CD14-positive monocyte (primary cell): ENCODE measurements around the gene BMPR1B. TPM values are rescaled to one million over a fixed set of nuclear protein-coding genes. Genes with fewer than 3 reads are reported as not detected.

Experiments used
- DNase-seq, 3 donors: peaks; one replicate each; pipeline ENCODE4 v3.0.0-alpha.2; 2011 to 2022
- H2AFZ ChIP-seq: 2 replicates; pipeline ENCODE4 v1.6.0; 2012; ENCODE audit warnings: mild to moderate bottlenecking, low read depth, low read length, inconsistent platforms; ENCODE audit not compliant: insufficient read depth, poor library complexity, severe bottlenecking
- H3K27ac ChIP-seq, 2 donors: 1 replicate in 1 of 2; 2 replicates in 1 of 2; pipeline ENCODE4 v1.5.1; 2012 to 2013; ENCODE audit warnings: low read length in 2 of 2, control low read depth in 1 of 2, inconsistent platforms in 1 of 2, low read depth in 1 of 2, mild to moderate bottlenecking in 1 of 2
- H3K27me3 ChIP-seq, 2 donors: one replicate each; pipeline versions ENCODE4 v1.6.0 to v1.6.1; 2011 to 2013; ENCODE audit warnings: low read length in 2 of 2; ENCODE audit not compliant: control insufficient read depth in 2 of 2, insufficient read depth in 2 of 2
- H3K36me3 ChIP-seq, 2 donors: replicated peaks in 1 of 2; 1 replicate in 1 of 2; 2 replicates in 1 of 2; pipeline versions ENCODE4 v1.5.1 to v1.6.1; 2012 to 2013; ENCODE audit warnings: low read length in 2 of 2, control low read depth in 1 of 2, inconsistent platforms in 1 of 2, mild to moderate bottlenecking in 1 of 2; ENCODE audit not compliant: insufficient read depth in 2 of 2, control insufficient read depth in 1 of 2
- H3K4me1 ChIP-seq, 2 donors: 1 replicate in 1 of 2; 2 replicates in 1 of 2; pipeline versions ENCODE4 v1.5.1 to v1.6.1; 2012 to 2013; ENCODE audit warnings: low read length in 2 of 2, control low read depth in 1 of 2, inconsistent platforms in 1 of 2, mild to moderate bottlenecking in 1 of 2, moderate library complexity in 1 of 2; ENCODE audit not compliant: insufficient read depth in 2 of 2, control insufficient read depth in 1 of 2
- H3K4me2 ChIP-seq: replicated peaks from 2 replicates; pipeline ENCODE3; 2012; ENCODE audit warnings: low read length, moderate library complexity, mild to moderate bottlenecking; ENCODE audit not compliant: poor library complexity, severe bottlenecking; ENCODE audit errors: extremely low read depth
- H3K4me3 ChIP-seq, 3 experiments: fragments of 200-600 bp in 1 of 3; sonication (generic) in 1 of 3; replicated peaks in 1 of 3; 1 replicate in 2 of 3; 2 replicates in 1 of 3; pipeline ENCODE4 v1.5.1; 2011 to 2013; ENCODE audit warnings: low read length in 3 of 3, mild to moderate bottlenecking in 3 of 3, control low read depth in 2 of 3, low read depth in 2 of 3, inconsistent platforms in 1 of 3, moderate library complexity in 1 of 3
- H3K79me2 ChIP-seq: 2 replicates; pipeline ENCODE4 v1.6.0; 2012; ENCODE audit warnings: mild to moderate bottlenecking, control low read depth, inconsistent platforms, low read length, moderate library complexity; ENCODE audit not compliant: insufficient read depth
- H3K9ac ChIP-seq: 2 replicates; pipeline ENCODE4 v1.6.0; 2017; ENCODE audit warnings: low read length, mild to moderate bottlenecking; ENCODE audit not compliant: insufficient read depth, poor library complexity, severe bottlenecking
- H3K9me3 ChIP-seq, 2 donors: replicated peaks in 1 of 2; 1 replicate in 1 of 2; 2 replicates in 1 of 2; pipeline versions ENCODE4 v1.5.1 to v1.6.1; 2012 to 2013; ENCODE audit warnings: low read length in 2 of 2, control low read depth in 1 of 2; ENCODE audit not compliant: control insufficient read depth in 1 of 2, insufficient read depth in 1 of 2
- H4K20me1 ChIP-seq: 2 replicates; pipeline ENCODE4 v1.6.0; 2012; ENCODE audit warnings: mild to moderate bottlenecking, low read length, control low read depth, moderate library complexity; ENCODE audit not compliant: insufficient read depth
- H3K27ac Mint-ChIP-seq, 7 donors: one replicate each; pipeline ENCODE4 v1.8.0; 2020; ENCODE audit warnings: mild to moderate bottlenecking in 7 of 7, mixed read lengths in 7 of 7, moderate library complexity in 6 of 7, inconsistent platforms in 2 of 7
- H3K27me3 Mint-ChIP-seq, 3 donors: one replicate each; pipeline ENCODE4 v1.8.0; 2021 to 2022; ENCODE audit warnings: low read depth in 3 of 3, mild to moderate bottlenecking in 3 of 3, mixed read lengths in 3 of 3, moderate library complexity in 3 of 3, inconsistent platforms in 1 of 3
- H3K36me3 Mint-ChIP-seq, 2 donors: one replicate each; pipeline ENCODE4 v1.8.0; 2020; ENCODE audit warnings: mixed read lengths in 2 of 2, inconsistent platforms in 1 of 2, mild to moderate bottlenecking in 1 of 2
- H3K4me1 Mint-ChIP-seq: one replicate; pipeline ENCODE4 v1.8.0; 2020; ENCODE audit warnings: mild to moderate bottlenecking, mixed read lengths
- H3K4me3 Mint-ChIP-seq, 2 donors: one replicate each; pipeline ENCODE4 v1.8.0; 2020; ENCODE audit warnings: mild to moderate bottlenecking in 2 of 2, mixed read lengths in 2 of 2, moderate library complexity in 1 of 2
- H3K9me3 Mint-ChIP-seq, 7 donors: one replicate each; pipeline ENCODE4 v1.8.0; 2020 to 2022; ENCODE audit warnings: mixed read lengths in 7 of 7, mild to moderate bottlenecking in 6 of 7, moderate library complexity in 6 of 7, inconsistent platforms in 2 of 7
- WGBS: methylation state at CpG from one replicate; pipeline ENCODE4 v1.1.5; 2013; ENCODE audit warnings: missing lambda C conversion rate; ENCODE audit not compliant: insufficient coverage; 5-methylcytosine and 5-hydroxymethylcytosine counted together
- intact Hi-C, 2 donors: fragments of 100-400 bp; cut with micrococcal nuclease; formaldehyde crosslinking; loops; one replicate each; pipeline versions ENCODE4 v1.15.0 to v1.15.1; 2023
- polyA plus RNA-seq, 3 donors: library from polyadenylated mRNA; depleted of rRNA in 1 of 3; unstranded in 2 of 3; stranded (reverse) in 1 of 3; fragments of 300-500 nt in 2 of 3; fragments of >200 nt in 1 of 3; fragmentation: Illumina TruSeq in 2 of 3; gene quantifications; 1 replicate in 2 of 3; 2 replicates in 1 of 3; pipeline ENCODE4 v1.2.3, GENCODE V29; 2012 to 2021
- TF ChIP-seq, protein P1 (sequence below): fragments of 200-600 bp; IDR thresholded peaks from one replicate; pipeline ENCODE4 v1.8.0; 2022; ENCODE audit warnings: antibody characterized with exemption, mild to moderate bottlenecking

Gene BMPR1B
- polyA plus RNA-seq, 3 donors: not detected

DNA sequence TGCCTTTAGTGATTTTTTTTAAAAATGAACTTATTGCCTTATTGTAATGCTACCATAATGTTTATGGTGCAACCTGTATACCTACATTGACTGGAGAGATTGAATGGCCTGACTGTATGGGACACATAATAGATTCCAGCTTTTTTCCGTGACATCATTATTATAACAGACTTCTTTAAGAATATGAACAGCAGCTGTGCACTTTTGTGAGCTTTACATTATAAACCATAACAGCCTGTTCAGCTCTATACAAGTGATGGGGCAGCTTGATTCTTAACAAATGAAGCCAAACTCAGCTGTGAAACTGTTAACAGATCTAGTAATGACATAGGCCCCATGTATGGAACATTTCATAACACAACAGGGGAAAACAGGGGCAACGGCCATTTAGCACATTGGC is 187.0 kb downstream of the BMPR1B start:
- H3K27ac ChIP-seq: no peak overlapping the region

DNA sequence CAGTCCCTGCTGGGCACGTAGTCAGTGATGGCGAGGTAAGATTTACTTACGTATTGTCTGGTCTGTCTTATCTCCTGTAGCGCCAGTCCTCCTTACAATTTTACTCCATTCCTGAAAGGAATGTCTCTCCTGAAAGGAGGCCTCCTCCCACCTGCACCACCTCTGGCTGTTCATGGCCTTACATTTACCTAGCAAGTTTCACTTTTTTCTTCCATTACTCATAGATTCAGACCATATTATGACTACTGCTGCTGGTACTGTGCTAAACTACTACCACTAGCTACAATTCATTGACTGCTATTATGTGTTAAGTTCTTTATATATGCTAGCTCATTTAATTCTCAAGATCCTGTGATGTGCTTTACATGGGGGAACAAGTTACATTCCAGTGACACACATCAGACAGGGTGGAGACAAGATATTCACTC is 189.9 kb downstream of the BMPR1B start:
- Histone ChIP-seq H3K36me3 (no peaks in the 10 kb centered on the region), H3K27ac (no peak overlapping the region), H3K9ac (no peak overlapping the region), H3K4me2 (no peak overlapping the region), H3K79me2 (no peaks in the 10 kb centered on the region), H3K4me3 (no peak overlapping the region), H3K27me3 (no peaks in the 10 kb centered on the region), H3K4me1 (no peaks in the 10 kb centered on the region), H3K9me3 (no peaks in the 10 kb centered on the region), H2AFZ (no peak overlapping the region), H4K20me1 (no peaks in the 10 kb centered on the region)
- no peak overlapping the region for H3K27ac Mint-ChIP-seq
- 100% methylated on average over 4 of the region's 4 CpGs for WGBS
- H3K36me3 Mint-ChIP-seq: no peaks in the 10 kb centered on the region
- H3K9me3 Mint-ChIP-seq: peaks cover 2 to 12% (median 8%) of the 10 kb centered on the region in 7 donors
- DNase-seq: no peak
- no peaks in the 10 kb centered on the region for H3K4me1 Mint-ChIP-seq
- peaks cover 0 to 2% (median 0%) of the 10 kb centered on the region in 3 donors for H3K27me3 Mint-ChIP-seq
- TF ChIP-seq, protein P1, sequence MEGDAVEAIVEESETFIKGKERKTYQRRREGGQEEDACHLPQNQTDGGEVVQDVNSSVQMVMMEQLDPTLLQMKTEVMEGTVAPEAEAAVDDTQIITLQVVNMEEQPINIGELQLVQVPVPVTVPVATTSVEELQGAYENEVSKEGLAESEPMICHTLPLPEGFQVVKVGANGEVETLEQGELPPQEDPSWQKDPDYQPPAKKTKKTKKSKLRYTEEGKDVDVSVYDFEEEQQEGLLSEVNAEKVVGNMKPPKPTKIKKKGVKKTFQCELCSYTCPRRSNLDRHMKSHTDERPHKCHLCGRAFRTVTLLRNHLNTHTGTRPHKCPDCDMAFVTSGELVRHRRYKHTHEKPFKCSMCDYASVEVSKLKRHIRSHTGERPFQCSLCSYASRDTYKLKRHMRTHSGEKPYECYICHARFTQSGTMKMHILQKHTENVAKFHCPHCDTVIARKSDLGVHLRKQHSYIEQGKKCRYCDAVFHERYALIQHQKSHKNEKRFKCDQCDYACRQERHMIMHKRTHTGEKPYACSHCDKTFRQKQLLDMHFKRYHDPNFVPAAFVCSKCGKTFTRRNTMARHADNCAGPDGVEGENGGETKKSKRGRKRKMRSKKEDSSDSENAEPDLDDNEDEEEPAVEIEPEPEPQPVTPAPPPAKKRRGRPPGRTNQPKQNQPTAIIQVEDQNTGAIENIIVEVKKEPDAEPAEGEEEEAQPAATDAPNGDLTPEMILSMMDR: no peak
- intact Hi-C loops: no loop called here
- H3K4me3 Mint-ChIP-seq: no peak overlapping the region

More for the DNA sequence above, 187.0 kb downstream of the BMPR1B start:
- Histone ChIP-seq H2AFZ (no peak overlapping the region), H3K36me3 (no peaks in the 10 kb centered on the region), H3K9ac (no peak overlapping the region), H3K4me3 (no peak overlapping the region), H4K20me1 (no peaks in the 10 kb centered on the region), H3K27me3 (no peaks in the 10 kb centered on the region), H3K4me1 (no peaks in the 10 kb centered on the region), H3K9me3 (no peaks in the 10 kb centered on the region), H3K79me2 (no peaks in the 10 kb centered on the region), H3K4me2 (no peak overlapping the region)
- H3K27ac Mint-ChIP-seq: no peak overlapping the region
- no peaks in the 10 kb centered on the region for H3K36me3 Mint-ChIP-seq
- no CpG with 5 or more reads among the region's 2 CpGs for WGBS
- H3K27me3 Mint-ChIP-seq: peaks cover 0 to 2% (median 0%) of the 10 kb centered on the region in 3 donors
- H3K9me3 Mint-ChIP-seq: peaks cover 0 to 3% (median 2%) of the 10 kb centered on the region in 7 donors
- no peaks in the 10 kb centered on the region for H3K4me1 Mint-ChIP-seq
- intact Hi-C loops: no loop called here
- no peak overlapping the region for H3K4me3 Mint-ChIP-seq
- DNase-seq: no peak
- TF ChIP-seq, protein P1: no peak
